HepG2 (cell line): ENCODE results near the gene ADARB2. TPM values are rescaled to one million over a fixed set of nuclear protein-coding genes. Genes with fewer than 3 reads are reported as not detected.

Experiments
- CBX2 ChIP-seq, 2 experiments: fragments of 200-600 bp in 1 of 2; sonication (generic); formaldehyde crosslinking in 1 of 2; IDR thresholded peaks; 2 replicates each; pipeline versions ENCODE4 v1.7.0 to v1.8.1; 2018 to 2022; ENCODE audit warnings: low read depth in 2 of 2, low read length in 1 of 2, mild to moderate bottlenecking in 1 of 2, missing genetic modification reagents in 1 of 2
- DBP ChIP-seq: sonication (generic); formaldehyde crosslinking; IDR thresholded peaks from 2 replicates; pipeline ENCODE4 v1.4.0; 2020; ENCODE audit warnings: missing genetic modification reagents; ENCODE audit errors: not compliant biosample characterization
- DMTF1 ChIP-seq: sonication (generic); formaldehyde crosslinking; IDR thresholded peaks from 2 replicates; pipeline ENCODE4 v1.4.0; 2020; ENCODE audit warnings: mild to moderate bottlenecking, missing genetic modification reagents
- FOSL2 ChIP-seq: sonication (generic); formaldehyde crosslinking; IDR thresholded peaks from 2 replicates; pipeline ENCODE4 v1.4.0; 2020; ENCODE audit warnings: missing genetic modification reagents
- NFE2 ChIP-seq: sonication (generic); formaldehyde crosslinking; IDR thresholded peaks from 2 replicates; pipeline ENCODE4 v1.4.0; 2020; ENCODE audit warnings: missing genetic modification reagents
- POLR2AphosphoS5 ChIP-seq: IDR thresholded peaks from 2 replicates; pipeline ENCODE4 v1.6.1; 2012; ENCODE audit warnings: low read depth, low read length
- SP2 ChIP-seq: sonication (generic); formaldehyde crosslinking; IDR thresholded peaks from 2 replicates; pipeline ENCODE4 v1.5.1; 2020; ENCODE audit warnings: mild to moderate bottlenecking, missing genetic modification reagents
- SRSF9 ChIP-seq: fragments of 200-400 bp; formaldehyde crosslinking; IDR thresholded peaks from 2 replicates; pipeline ENCODE4 v1.6.1; 2018; ENCODE audit warnings: borderline replicate concordance, mild to moderate bottlenecking, low read depth, low read length; ENCODE audit not compliant: insufficient read depth, poor library complexity, severe bottlenecking
- XBP1 ChIP-seq: sonication (generic); formaldehyde crosslinking; IDR thresholded peaks from 2 replicates; pipeline ENCODE4 v1.5.0; 2020; ENCODE audit warnings: missing genetic modification reagents
- ZMAT3 ChIP-seq: sonication (generic); formaldehyde crosslinking; conservative IDR thresholded peaks from 2 replicates; pipeline ENCODE4 v1.7.0; 2021; ENCODE audit warnings: missing genetic modification reagents
- ZNF280D ChIP-seq: sonication (generic); formaldehyde crosslinking; IDR thresholded peaks from 2 replicates; pipeline ENCODE4 v1.5.1; 2020; ENCODE audit warnings: mild to moderate bottlenecking, missing genetic modification reagents
- ZNF646 ChIP-seq: sonication (generic); formaldehyde crosslinking; IDR thresholded peaks from 2 replicates; pipeline ENCODE4 v1.9.0; 2021; ENCODE audit warnings: mild to moderate bottlenecking, missing genetic modification reagents
- polyA plus RNA-seq, 8 experiments: library from polyadenylated mRNA; depleted of rRNA in 3 of 8; stranded (reverse) in 7 of 8; unstranded in 1 of 8; fragments of >200 nt; fragmentation: Illumina TruSeq in 4 of 8; extraction: Trizol in 4 of 8; gene quantifications; 2 replicates each; pipeline versions ENCODE4 v1.2.1 to v1.2.3, GENCODE V29; 2011 to 2016; ENCODE audit warnings: low read depth in 4 of 8, missing spikeins in 1 of 8, mixed read lengths in 1 of 8; ENCODE audit not compliant: insufficient read depth in 1 of 8
- total RNA-seq, 5 experiments: library from RNA; depleted of rRNA; stranded (reverse); fragments of >200 nt; fragmentation: Illumina TruSeq; extraction: Trizol; gene quantifications; 2 replicates each; pipeline ENCODE4 v1.2.3, GENCODE V29; 2016; ENCODE audit warnings: low read depth in 1 of 5

The ADARB2 gene
- total and polyA plus RNA-seq, 2 of the 13 experiments (the other 11 are each of a cell fraction or from before 2014, with no cell fraction given): not detected

GRCh38 chr10:1217237-1217587, 520.1 kb downstream of the ADARB2 start (continued):
- TF ChIP-seq ZNF646 (no peak), ZMAT3 (CRISPR knock-in tag) (no peak), NFE2 (CRISPR knock-in tag) (no peak), CBX2 (IDR thresholded peaks at IDR 0.05; ENCODE audit: low read depth, low read length) (no peak), CBX2 (CRISPR knock-in tag; IDR thresholded peaks at IDR 0.05; ENCODE audit: low read depth) (no peak), ZNF280D (CRISPR knock-in tag) (no peak), XBP1 (CRISPR knock-in tag) (no peak), DMTF1 (CRISPR knock-in tag) (no peak), FOSL2 (CRISPR knock-in tag) (no peak), SRSF9 (no peak), SP2 (no peak), POLR2AphosphoS5 (no peak), DBP (no peak)
